HG02798 (cell line): ENCODE measurements around the gene SERPINA3.
"Not testable (repeated sequence)": the region's sequence is repeated elsewhere in the genome, so short reads cannot be mapped to it uniquely, and the experiment has no call there.

Experiments used
- ATAC-seq: cut with Tn5 transposase; IDR thresholded peaks from one replicate; pipeline ENCODE4 v1.9.1; 2021; ENCODE audit warnings: mild to moderate bottlenecking; ENCODE audit not compliant: unreplicated experiment, poor library complexity

SERPINA3 gene

GRCh38 chr14:94630396-94630795 lies 18.2 kb downstream of the SERPINA3 start:
- ATAC-seq: no peak

DNA sequence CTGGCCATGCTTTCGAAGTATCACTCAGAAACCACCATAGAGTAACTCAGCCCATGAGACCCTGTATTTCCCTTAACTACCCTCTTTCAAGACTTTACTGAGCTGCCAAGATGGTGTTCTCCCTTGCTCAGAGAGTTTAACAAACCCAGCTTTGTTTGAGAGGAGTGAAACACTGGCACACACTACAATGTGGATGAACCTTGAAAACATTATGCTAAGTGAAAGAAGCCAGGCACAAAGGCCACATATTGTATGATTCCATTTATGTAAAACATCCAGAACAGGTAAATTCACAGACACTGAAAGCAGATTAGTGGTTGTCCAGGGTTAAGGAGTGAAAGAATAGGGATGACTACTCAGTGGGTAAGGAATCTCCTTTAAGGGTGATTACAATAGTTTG lies 18.9 kb downstream of the SERPINA3 start:
- no peak for ATAC-seq

- no peak for ATAC-seq
Measured at GRCh38 chr14:94631536-94632304, 19.5 kb downstream of the SERPINA3 start.

DNA sequence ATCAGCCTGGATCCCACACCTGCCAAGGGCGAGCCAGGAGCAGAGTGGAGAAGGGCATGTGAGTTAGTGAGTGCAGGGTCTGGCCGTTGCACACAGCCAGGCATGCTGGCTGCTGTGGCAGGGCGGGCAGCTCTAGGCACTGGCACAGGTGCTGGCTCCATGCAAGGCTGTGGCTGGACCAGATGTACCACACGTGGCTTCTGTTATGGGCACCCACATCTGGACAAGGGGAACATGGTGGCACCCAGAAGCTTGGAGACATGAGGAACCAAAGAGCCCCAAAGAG lies 20.1 kb downstream of the SERPINA3 start:
- ATAC-seq: no peak

DNA sequence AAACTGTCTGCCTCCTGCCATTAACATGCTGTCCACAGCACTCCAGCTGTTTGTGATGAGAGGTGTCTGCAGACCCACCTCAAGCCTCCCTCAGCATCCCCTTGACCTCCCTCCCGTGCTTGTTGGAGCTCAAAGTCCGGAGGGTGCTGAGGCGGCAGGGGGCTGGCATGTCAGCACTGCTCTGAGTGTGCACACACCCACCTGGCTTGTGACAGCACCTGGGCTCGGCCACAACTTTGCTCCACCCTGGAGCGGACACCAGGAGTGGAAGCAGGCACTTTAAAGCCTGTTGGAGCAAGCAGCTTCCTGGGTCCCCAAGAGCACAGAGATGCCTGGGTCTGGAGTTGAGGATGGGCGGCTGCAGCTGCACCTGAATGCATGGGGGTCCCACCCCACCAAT lies 20.9 kb downstream of the SERPINA3 start:
- ATAC-seq: no peak

- no peak for ATAC-seq
Measured at GRCh38 chr14:94635154-94635553, 23.0 kb downstream of the SERPINA3 start.

- ATAC-seq: no peak
Measured at GRCh38 chr14:94636744-94637412, 24.7 kb downstream of the SERPINA3 start.

DNA sequence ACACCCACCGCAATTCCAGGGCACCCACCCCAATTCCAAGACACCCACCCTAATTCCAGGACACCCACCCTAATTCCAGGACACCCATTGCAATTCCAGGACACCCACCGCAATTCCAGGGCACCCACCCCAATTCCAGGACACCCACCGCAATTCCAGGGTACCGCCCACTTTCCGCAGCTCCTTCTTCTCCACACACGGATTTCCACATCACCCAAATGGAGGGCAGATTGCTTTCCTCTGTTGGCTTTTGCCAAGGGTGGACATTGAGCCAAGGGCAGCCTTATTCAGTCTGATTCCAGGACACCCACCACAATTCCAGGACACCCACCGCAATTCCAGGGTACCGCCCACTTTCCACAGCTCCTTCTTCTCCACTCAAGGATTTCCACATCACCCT lies 25.6 kb downstream of the SERPINA3 start:
- ATAC-seq: not testable (repeated sequence)

GRCh38 chr14:94638339-94638738 lies 26.1 kb downstream of the SERPINA3 start:
- no peak for ATAC-seq

DNA sequence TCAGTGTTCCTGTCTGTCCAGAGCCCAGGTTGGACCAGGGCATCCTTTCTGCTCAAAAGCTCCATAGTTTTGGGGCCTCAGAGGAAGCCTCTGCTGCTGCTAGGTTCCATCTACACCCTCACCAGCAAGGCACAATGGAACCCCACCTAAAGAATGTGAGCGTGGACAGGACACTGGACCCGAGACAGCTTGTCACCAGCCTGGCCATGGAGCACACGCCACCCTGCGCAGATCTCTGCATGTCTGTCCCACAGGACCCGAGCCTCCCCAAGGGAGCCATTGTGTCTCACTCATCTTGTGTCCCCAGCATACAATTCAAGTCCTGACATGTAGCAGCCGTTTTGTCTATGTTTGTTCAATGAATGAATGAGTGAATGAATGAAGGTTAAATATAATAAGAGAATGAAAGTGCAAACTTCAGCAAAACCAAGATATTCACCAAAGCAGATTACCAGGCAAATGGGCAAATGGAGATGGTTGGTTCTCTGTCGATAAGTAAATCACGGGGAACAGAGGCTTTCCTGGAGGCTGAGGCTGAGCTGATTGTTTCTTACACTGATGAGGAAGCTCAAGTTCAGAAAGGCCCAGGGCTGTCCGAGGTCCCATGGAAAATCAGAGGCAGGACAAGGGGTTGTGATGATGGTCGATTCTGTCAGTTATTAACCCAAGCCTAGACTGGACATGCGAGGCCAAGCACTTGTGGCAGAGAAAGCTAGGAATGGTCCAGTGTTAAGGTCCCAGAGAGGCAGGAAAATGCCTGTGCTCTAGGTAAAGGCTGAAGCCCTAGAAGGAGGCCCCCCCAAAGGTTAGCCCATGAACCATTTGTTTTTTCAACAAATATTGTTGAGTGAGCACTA lies 27.0 kb downstream of the SERPINA3 start:
- ATAC-seq: no peak

DNA sequence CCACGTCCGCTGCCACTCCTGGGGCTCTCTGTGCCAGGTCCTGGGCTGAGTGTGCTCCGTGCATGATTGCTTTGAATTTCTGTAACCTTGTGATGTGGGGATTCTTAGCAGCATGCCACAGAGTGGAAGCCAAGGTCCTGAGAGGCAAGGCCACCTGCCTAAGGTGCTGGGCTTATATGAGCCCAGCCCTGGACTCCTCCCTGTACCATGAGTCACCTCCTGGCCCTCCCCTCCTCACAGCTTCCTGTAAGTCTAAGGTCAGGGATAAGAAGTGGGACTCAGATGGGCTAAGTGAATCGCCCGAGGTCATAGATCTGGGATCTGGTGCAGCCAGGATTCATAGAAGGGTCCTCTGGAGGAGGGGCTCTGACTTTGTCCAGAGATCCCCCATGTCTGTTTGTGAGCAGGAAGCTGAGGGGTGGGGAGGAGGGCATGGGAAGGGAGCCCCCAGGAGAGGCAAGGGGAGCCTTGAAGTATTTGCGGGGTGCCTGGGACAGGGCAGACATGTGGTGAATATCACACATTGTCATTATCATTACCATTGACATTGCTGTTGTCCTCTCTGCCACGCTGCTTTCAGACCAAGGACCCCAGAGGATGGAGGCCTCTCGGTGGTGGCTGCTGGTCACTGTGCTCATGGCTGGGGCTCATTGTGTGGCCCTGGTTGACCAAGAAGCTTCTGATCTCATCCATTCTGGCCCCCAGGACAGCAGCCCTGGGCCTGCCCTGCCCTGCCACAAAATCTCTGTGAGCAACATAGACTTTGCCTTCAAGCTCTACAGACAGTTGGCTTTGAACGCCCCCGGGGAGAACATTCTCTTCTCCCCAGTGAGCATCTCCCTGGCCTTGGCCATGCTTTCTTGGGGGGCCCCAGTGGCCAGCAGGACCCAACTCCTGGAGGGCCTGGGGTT lies 28.8 kb downstream of the SERPINA3 start:
- ATAC-seq: no peak

GRCh38 chr14:94641632-94641955 lies 29.4 kb downstream of the SERPINA3 start:
- no peak for ATAC-seq

DNA sequence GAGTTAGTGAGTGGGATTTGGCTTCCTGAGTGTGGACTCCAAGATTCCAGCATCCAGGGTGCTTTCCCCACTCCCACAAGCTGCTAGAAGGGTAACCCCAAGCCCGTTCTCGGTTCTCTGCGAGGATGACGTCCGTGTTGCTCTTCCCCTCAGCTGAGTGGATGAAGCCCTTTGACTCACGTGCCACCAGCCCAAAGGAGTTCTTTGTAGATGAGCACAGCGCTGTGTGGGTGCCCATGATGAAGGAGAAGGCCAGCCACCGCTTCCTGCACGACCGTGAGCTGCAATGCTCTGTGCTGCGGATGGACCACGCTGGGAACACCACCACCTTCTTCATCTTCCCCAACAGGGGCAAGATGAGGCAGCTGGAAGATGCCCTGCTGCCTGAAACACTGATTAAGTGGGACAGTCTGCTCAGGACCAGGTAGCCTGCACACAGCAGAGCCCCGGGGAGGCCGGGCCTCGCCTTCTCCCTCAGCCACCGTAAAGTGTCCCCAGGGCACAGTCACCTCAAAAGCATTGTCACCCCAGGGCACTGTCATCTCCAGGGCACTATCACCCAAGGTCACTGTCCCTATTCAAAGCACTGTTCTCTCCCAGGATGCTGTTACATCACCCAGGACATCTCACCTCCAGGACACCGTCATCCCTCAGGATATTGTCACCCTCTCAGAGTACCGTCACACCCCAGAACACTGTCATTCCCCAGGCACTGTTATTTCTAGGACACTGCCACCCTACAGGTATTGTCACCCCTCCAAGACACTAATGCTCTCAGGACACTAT lies 31.3 kb downstream of the SERPINA3 start:
- no peak for ATAC-seq

DNA sequence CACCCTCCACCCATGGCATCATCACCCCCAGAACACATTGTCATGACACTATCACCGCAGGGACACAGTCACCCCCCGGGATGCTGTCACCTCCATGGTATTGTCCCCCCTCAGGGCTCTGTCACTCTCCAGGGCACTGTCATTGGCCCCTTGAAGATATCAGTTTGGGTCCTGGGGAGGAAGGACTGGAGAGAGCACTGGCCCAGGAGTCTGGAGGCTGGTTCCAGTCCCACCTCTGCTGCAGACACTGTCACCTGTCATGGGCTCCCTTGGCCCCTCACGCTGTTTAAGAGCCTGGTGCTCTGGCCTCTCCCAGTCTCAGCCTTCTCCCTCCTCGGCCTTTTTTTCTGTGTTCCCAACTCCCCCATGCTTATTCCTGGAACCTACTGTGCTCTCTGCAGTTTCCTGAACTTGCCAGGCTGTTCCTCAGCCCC lies 31.9 kb downstream of the SERPINA3 start:
- ATAC-seq: no peak

- ATAC-seq: no peak
Measured at GRCh38 chr14:94646066-94646465, 33.9 kb downstream of the SERPINA3 start.

GRCh38 chr14:94646481-94646880 lies 34.3 kb downstream of the SERPINA3 start:
- ATAC-seq: no peak

DNA sequence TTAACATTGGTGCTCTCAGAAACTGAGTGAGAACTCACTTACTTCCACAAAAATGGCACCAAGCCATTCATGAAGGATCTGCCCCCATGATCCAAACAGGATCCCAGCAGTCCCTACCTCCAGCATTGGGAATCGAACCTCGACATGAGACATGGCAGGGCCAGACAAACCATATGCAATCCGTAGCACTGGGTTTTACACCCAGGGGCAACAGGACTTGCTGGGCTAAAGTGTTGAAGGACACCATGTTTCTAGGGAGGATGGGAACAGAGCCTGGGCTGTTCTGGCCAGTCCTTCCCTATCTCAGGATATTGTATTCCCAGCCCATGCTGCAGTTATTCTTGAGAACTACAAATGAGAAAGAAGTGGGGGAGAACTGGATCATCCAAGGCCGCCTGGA lies 36.6 kb downstream of the SERPINA3 start:
- no peak for ATAC-seq

DNA sequence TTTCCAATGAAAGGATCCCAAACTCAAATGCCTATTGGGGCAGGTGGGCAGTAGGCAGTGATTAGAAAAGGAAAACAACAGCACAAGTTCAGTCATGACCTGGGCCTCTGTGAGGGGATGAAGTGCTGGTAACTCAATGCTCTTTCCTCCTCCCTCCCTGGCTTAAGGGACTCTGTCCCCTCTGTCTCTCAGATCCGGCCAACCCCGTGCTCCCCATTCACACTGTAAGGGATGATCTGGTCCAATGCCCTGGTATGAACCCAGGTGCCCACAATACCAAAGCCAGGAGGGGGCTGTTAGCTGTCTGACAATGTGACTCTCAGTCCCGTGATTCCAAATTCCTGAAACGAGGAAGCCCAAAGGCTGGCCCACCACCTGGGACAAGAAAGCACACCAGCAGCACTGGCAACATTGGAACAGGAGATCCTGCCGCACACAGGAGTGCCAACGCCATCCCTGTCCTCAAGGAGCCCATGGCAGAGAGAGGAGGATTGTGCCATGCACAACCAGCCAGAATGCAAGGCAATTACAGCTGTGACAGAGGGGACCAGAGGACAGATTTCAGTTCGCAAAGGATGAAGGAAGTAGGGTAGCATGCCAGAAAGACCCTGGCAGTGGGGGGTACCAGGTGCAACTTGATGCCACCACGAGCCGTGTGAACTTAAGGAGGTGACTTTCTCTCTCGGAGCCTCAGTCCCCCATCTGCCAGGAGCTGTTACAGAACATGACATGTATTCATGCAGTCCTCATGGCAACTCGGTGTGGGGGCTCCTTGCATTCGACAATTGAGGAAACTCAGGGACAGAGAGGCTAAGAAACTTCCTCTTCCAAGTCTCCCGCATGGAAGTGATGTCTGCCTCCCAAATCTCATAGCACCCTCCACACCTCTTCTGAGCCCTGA lies 37.6 kb downstream of the SERPINA3 start:
- no peak for ATAC-seq

DNA sequence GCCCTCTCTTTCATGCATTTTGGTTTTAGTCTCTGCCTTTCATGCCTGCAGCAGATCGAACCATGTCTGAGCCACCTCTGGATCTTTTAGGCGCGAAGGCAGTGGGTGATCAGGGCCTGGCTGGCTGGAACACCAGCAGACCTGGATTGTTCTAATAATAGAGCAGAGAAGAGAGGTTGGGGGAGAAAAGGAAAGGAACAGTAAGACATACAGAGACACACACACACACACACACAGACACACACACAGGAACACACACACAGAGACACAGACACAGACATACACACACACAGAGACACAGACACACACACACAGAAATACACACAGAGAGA lies 38.2 kb downstream of the SERPINA3 start:
- no peak for ATAC-seq
